ENCODE data around the gene KCNIP4.

DNA sequence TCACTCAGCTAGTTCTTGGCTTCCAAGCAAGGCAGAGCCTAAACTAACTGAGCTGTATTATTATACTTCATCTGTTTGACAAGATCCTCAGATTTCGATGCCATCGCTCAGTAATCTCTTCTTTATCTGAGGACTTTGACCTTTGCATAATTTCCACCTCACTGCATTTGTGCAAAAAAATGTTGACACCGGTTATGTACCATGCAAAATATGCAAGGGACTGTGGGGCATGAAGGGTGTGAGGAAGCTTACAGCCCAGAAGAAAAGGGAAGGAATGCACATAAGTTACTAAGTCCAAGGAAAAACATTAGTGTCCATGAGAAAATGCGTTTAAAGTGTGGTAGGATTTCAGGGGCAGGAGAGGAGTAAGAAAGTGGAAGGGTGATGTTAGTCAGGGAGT, 953.0 kb downstream of the KCNIP4 start:
- TF ChIP-seq POLR2AphosphoS5 (IDR thresholded peaks at IDR 0.05; ENCODE audit: borderline replicate concordance, low read depth, low read length): no peak
- no peak for TF ChIP-seq EZH2 (IDR thresholded peaks at IDR 0.05)
- TF ChIP-seq FOXP2 (optimal IDR thresholded peaks at IDR 0.05; ENCODE audit: control extremely low read depth, extremely low read length, insufficient read depth): no peak
